ENCODE measurements around the gene ENOX1.

ENOX1 gene

GRCh38 chr13:43347877-43348276 is 438.9 kb downstream of the ENOX1 start:
- DNase-seq, result no peak

- no peak for DNase-seq
These were observed 440.3 kb downstream of the ENOX1 start for GRCh38 chr13:43346427-43346826.

GRCh38 chr13:43343645-43344044 is 443.1 kb downstream of the ENOX1 start:
- no peak for DNase-seq

GRCh38 chr13:43339805-43340550 is 446.8 kb downstream of the ENOX1 start:
- no peak for DNase-seq

GRCh38 chr13:43339145-43339804 is 447.5 kb downstream of the ENOX1 start:
- DNase-seq, result no peak

GRCh38 chr13:43335764-43336163 is 451.0 kb downstream of the ENOX1 start:
- no peak for DNase-seq

- no peak for DNase-seq
These were observed 453.6 kb downstream of the ENOX1 start for GRCh38 chr13:43333176-43333575.

GRCh38 chr13:43331672-43332071 is 455.1 kb downstream of the ENOX1 start:
- peak; percentile 43 for DNase-seq

- DNase-seq, result no peak
These were observed 457.1 kb downstream of the ENOX1 start for GRCh38 chr13:43329702-43330101.

- no peak for DNase-seq
These were observed 457.9 kb downstream of the ENOX1 start for GRCh38 chr13:43328907-43329306.

GRCh38 chr13:43326100-43326499 is 460.7 kb downstream of the ENOX1 start:
- DNase-seq, result no peak

GRCh38 chr13:43325636-43326035 is 461.1 kb downstream of the ENOX1 start:
- no peak for DNase-seq

- DNase-seq, result no peak
These were observed 462.6 kb downstream of the ENOX1 start for GRCh38 chr13:43324129-43324528.

GRCh38 chr13:43319617-43320444 is 466.9 kb downstream of the ENOX1 start:
- DNase-seq, result peak; percentile 11

GRCh38 chr13:43316946-43317353 is 469.8 kb downstream of the ENOX1 start:
- peak; percentile 81 for DNase-seq

GRCh38 chr13:43316281-43316680 is 470.5 kb downstream of the ENOX1 start:
- no peak for DNase-seq

- DNase-seq, result no peak
These were observed 471.2 kb downstream of the ENOX1 start for GRCh38 chr13:43315522-43315921.

- DNase-seq, result peak; percentile 54
These were observed 477.5 kb downstream of the ENOX1 start for GRCh38 chr13:43309311-43309710.

- peak; percentile 96 for DNase-seq
These were observed 478.8 kb downstream of the ENOX1 start for GRCh38 chr13:43307921-43308433.

- no peak for DNase-seq
These were observed 479.4 kb downstream of the ENOX1 start for GRCh38 chr13:43307221-43307920.

- DNase-seq, result peak; percentile 32
These were observed 480.4 kb downstream of the ENOX1 start for GRCh38 chr13:43306372-43306771.

GRCh38 chr13:43305416-43305815 is 481.4 kb downstream of the ENOX1 start:
- DNase-seq, result no peak
